ENCODE results near the gene HOXD12.

GRCh38 chr2:176130147-176130956, 30.8 kb downstream of the HOXD12 start:
- TF ChIP-seq, protein P1, sequence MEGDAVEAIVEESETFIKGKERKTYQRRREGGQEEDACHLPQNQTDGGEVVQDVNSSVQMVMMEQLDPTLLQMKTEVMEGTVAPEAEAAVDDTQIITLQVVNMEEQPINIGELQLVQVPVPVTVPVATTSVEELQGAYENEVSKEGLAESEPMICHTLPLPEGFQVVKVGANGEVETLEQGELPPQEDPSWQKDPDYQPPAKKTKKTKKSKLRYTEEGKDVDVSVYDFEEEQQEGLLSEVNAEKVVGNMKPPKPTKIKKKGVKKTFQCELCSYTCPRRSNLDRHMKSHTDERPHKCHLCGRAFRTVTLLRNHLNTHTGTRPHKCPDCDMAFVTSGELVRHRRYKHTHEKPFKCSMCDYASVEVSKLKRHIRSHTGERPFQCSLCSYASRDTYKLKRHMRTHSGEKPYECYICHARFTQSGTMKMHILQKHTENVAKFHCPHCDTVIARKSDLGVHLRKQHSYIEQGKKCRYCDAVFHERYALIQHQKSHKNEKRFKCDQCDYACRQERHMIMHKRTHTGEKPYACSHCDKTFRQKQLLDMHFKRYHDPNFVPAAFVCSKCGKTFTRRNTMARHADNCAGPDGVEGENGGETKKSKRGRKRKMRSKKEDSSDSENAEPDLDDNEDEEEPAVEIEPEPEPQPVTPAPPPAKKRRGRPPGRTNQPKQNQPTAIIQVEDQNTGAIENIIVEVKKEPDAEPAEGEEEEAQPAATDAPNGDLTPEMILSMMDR (IDR thresholded peaks at IDR 0.05): peak in 1 of 3 donors; percentile 9
- TF ChIP-seq POLR2A (IDR thresholded peaks at IDR 0.05): peak; percentile 62

All from ovary (tissue), 3 donors.